IPS-NIHi11 (cell line): Measurements from ENCODE around the gene DNM2.

ENCODE experiments used
- DNase-seq: peaks from one replicate; pipeline ENCODE4 v3.0.0; 2012; ENCODE audit warnings: mixed read lengths, low spot score

The DNM2 gene

GRCh38 chr19:10815969-10816644 lies 98.2 kb downstream of the DNM2 start:
- no peak for DNase-seq

- no peak for DNase-seq
Measured at GRCh38 chr19:10816691-10817090, 98.8 kb downstream of the DNM2 start.

GRCh38 chr19:10817291-10818038 lies 99.6 kb downstream of the DNM2 start:
- no peak for DNase-seq

GRCh38 chr19:10818301-10819123 lies 100.6 kb downstream of the DNM2 start:
- DNase-seq = no peak

GRCh38 chr19:10819124-10820060 lies 101.5 kb downstream of the DNM2 start:
- no peak for DNase-seq

- peak; percentile 56 for DNase-seq
Measured at GRCh38 chr19:10820173-10820572, 102.3 kb downstream of the DNM2 start.

GRCh38 chr19:10823690-10824089 lies 105.8 kb downstream of the DNM2 start:
- no peak for DNase-seq

- no peak for DNase-seq
Measured at GRCh38 chr19:10826231-10826630, 108.4 kb downstream of the DNM2 start.

- no peak for DNase-seq
Measured at GRCh38 chr19:10826846-10827245, 109.0 kb downstream of the DNM2 start.

- no peak for DNase-seq
Measured at GRCh38 chr19:10828981-10829821, 111.3 kb downstream of the DNM2 start.

- no peak for DNase-seq
Measured at GRCh38 chr19:10829967-10830366, 112.1 kb downstream of the DNM2 start.

GRCh38 chr19:10830370-10830769 lies 112.5 kb downstream of the DNM2 start:
- DNase-seq = no peak

- DNase-seq = no peak
Measured at GRCh38 chr19:10830931-10831779, 113.3 kb downstream of the DNM2 start.

GRCh38 chr19:10831987-10832938 lies 114.4 kb downstream of the DNM2 start:
- DNase-seq = no peak

- DNase-seq = no peak
Measured at GRCh38 chr19:10832939-10833296, 115.0 kb downstream of the DNM2 start.

GRCh38 chr19:10835089-10835753 lies 117.3 kb downstream of the DNM2 start:
- peak; percentile 99 for DNase-seq

GRCh38 chr19:10835754-10836478 lies 118.0 kb downstream of the DNM2 start, which contains the start of gene TMED1:
Gene TMED1 (minus strand): TSS chr19:10836212. CDS start chr19:10836191, 21 bp downstream.
- DNase-seq = peak; percentile 94
